Neural progenitor cell (in vitro differentiated cells): ENCODE data around the gene SMC5. TPM values are rescaled to one million over a fixed set of nuclear protein-coding genes. Genes with fewer than 3 reads are reported as not detected.

Source experiments
- DNase-seq: peaks from one replicate; pipeline ENCODE4 v3.0.0-alpha.2; 2016; ENCODE audit warnings: low spot score
- H2AFZ ChIP-seq: fragments of 200-600 bp; sonication (generic); replicated peaks from 2 replicates; pipeline ENCODE4 v1.6.1; 2016; ENCODE audit warnings: antibody characterized with exemption
- H3F3A ChIP-seq: fragments of 200-600 bp; sonication (generic); 2 replicates; pipeline ENCODE4 v1.6.1; 2016; ENCODE audit warnings: antibody characterized with exemption, low read depth
- H3K27ac ChIP-seq: fragments of 200-600 bp; sonication (generic); 2 replicates; pipeline ENCODE4 v1.5.1; 2016; ENCODE audit warnings: mild to moderate bottlenecking
- H3K27me3 ChIP-seq: fragments of 200-600 bp; sonication (generic); 2 replicates; pipeline ENCODE4 v1.6.1; 2016; ENCODE audit warnings: mild to moderate bottlenecking, moderate library complexity
- H3K36me3 ChIP-seq: fragments of 200-600 bp; sonication (generic); 2 replicates; pipeline ENCODE4 v1.5.1; 2016
- H3K4me1 ChIP-seq: fragments of 200-600 bp; sonication (generic); 2 replicates; pipeline ENCODE4 v1.6.1; 2016; ENCODE audit warnings: mixed run types
- H3K4me2 ChIP-seq: fragments of 200-600 bp; sonication (generic); 2 replicates; pipeline ENCODE4 v1.6.1; 2016
- H3K4me3 ChIP-seq: fragments of 200-600 bp; sonication (generic); 2 replicates; pipeline ENCODE4 v1.5.1; 2016
- H3K79me2 ChIP-seq: fragments of 200-600 bp; sonication (generic); 2 replicates; pipeline ENCODE4 v1.6.1; 2016; ENCODE audit warnings: low read depth
- H3K9ac ChIP-seq: fragments of 200-600 bp; sonication (generic); 2 replicates; pipeline ENCODE4 v1.6.1; 2016
- H3K9me3 ChIP-seq: fragments of 200-600 bp; sonication (generic); 2 replicates; pipeline ENCODE4 v1.5.1; 2016; ENCODE audit warnings: low read depth
- H4K20me1 ChIP-seq: fragments of 200-600 bp; sonication (generic); 2 replicates; pipeline ENCODE4 v1.6.1; 2016; ENCODE audit warnings: low read depth
- H3K27ac Mint-ChIP-seq: 3 replicates; pipeline ENCODE4 v1.8.0; 2021; ENCODE audit warnings: mixed read lengths
- H3K27me3 Mint-ChIP-seq: 2 replicates; pipeline ENCODE4 v1.8.0; 2022; ENCODE audit warnings: low read depth, mild to moderate bottlenecking, inconsistent platforms, moderate library complexity, mixed read lengths; ENCODE audit not compliant: insufficient read depth
- H3K36me3 Mint-ChIP-seq: 3 replicates; pipeline ENCODE4 v1.8.0; 2021; ENCODE audit warnings: mixed read lengths
- H3K4me1 Mint-ChIP-seq: 3 replicates; pipeline ENCODE4 v1.8.0; 2021; ENCODE audit warnings: mixed read lengths
- H3K4me3 Mint-ChIP-seq: 3 replicates; pipeline ENCODE4 v1.8.0; 2021; ENCODE audit warnings: mild to moderate bottlenecking, moderate library complexity, mixed read lengths
- H3K9me3 Mint-ChIP-seq: 3 replicates; pipeline ENCODE4 v1.8.0; 2020; ENCODE audit warnings: mixed read lengths
- CTCF ChIP-seq: fragments of 200-600 bp; sonication (generic); IDR thresholded peaks from 2 replicates; pipeline ENCODE4 v1.5.1; 2017; ENCODE audit warnings: antibody characterized with exemption, mild to moderate bottlenecking
- EZH2 ChIP-seq: fragments of 200-600 bp; sonication (generic); IDR thresholded peaks from 2 replicates; pipeline ENCODE4 v1.6.1; 2017; ENCODE audit warnings: antibody characterized with exemption, mild to moderate bottlenecking, moderate library complexity
- EZH2phosphoT487 ChIP-seq: fragments of 200-600 bp; sonication (generic); IDR thresholded peaks from 2 replicates; pipeline ENCODE4 v1.6.1; 2017; ENCODE audit warnings: antibody characterized with exemption
- small RNA-seq: library from RNA; depleted of rRNA; stranded (forward); fragments of <200 nt; gene quantifications from one replicate; pipeline ENCODE3, GENCODE V24; 2015
- total RNA-seq: library from RNA; depleted of rRNA; stranded (reverse); fragments of >200 nt; gene quantifications from 2 replicates; pipeline ENCODE4 v1.2.3, GENCODE V29; 2015; ENCODE audit warnings: low replicate concordance

SMC5 gene
- total RNA-seq, 1 donor from 2014 or later = 63.1 TPM

- no peaks in the 10 kb centered on the region for H3K36me3 ChIP-seq
Measured at GRCh38 chr9:70403166-70403565, 144.4 kb downstream of the SMC5 start.

GRCh38 chr9:70403618-70404025, 144.8 kb downstream of the SMC5 start:
- H3K27ac Mint-ChIP-seq = no peak overlapping the region
- H3K79me2 ChIP-seq = no peaks in the 10 kb centered on the region

More at GRCh38 chr9:70403166-70403565, 144.4 kb downstream of the SMC5 start:
- Histone ChIP-seq H3K9ac (no peak overlapping the region), H3K4me3 (no peak overlapping the region), H3K27ac (no peak overlapping the region), H3K9me3 (no peaks in the 10 kb centered on the region), H3F3A (peaks cover 8% of the 10 kb centered on the region), H3K4me2 (no peak overlapping the region), H3K79me2 (no peaks in the 10 kb centered on the region), H3K4me1 (peaks cover 14% of the 10 kb centered on the region), H3K27me3 (no peaks in the 10 kb centered on the region), H2AFZ (no peak overlapping the region), H4K20me1 (no peaks in the 10 kb centered on the region)
- Mint-ChIP-seq H3K4me1 (peaks cover 14% of the 10 kb centered on the region), H3K9me3 (no peaks in the 10 kb centered on the region), H3K36me3 (no peaks in the 10 kb centered on the region), H3K4me3 (no peak overlapping the region), H3K27ac (no peak overlapping the region), H3K27me3 (peaks cover 2% of the 10 kb centered on the region)
- no peak for TF ChIP-seq CTCF
- TF ChIP-seq EZH2 = no peak
- no peak for TF ChIP-seq EZH2phosphoT487
- DNase-seq = no peak

GRCh38 chr9:70404261-70404660, 145.5 kb downstream of the SMC5 start:
- Histone ChIP-seq H4K20me1 (no peaks in the 10 kb centered on the region), H3K4me2 (no peak overlapping the region), H3K9ac (no peak overlapping the region), H3F3A (peaks cover 8% of the 10 kb centered on the region), H3K27ac (no peak overlapping the region), H3K36me3 (no peaks in the 10 kb centered on the region), H3K27me3 (peaks cover 2% of the 10 kb centered on the region), H2AFZ (no peak overlapping the region), H3K79me2 (no peaks in the 10 kb centered on the region), H3K9me3 (no peaks in the 10 kb centered on the region), H3K4me1 (peaks cover 14% of the 10 kb centered on the region), H3K4me3 (no peak overlapping the region)
- Mint-ChIP-seq H3K4me3 (no peak overlapping the region), H3K27me3 (peaks cover 2% of the 10 kb centered on the region), H3K36me3 (no peaks in the 10 kb centered on the region), H3K9me3 (no peaks in the 10 kb centered on the region), H3K4me1 (peaks cover 14% of the 10 kb centered on the region), H3K27ac (no peak overlapping the region)
- DNase-seq = no peak
- no peak for TF ChIP-seq EZH2
- no peak for TF ChIP-seq CTCF
- TF ChIP-seq EZH2phosphoT487 = no peak

More at GRCh38 chr9:70403618-70404025, 144.8 kb downstream of the SMC5 start:
- H2AFZ ChIP-seq = no peak overlapping the region
- no peaks in the 10 kb centered on the region for H4K20me1 ChIP-seq
- Mint-ChIP-seq H3K4me3 (no peak overlapping the region), H3K9me3 (no peaks in the 10 kb centered on the region), H3K27me3 (peaks cover 2% of the 10 kb centered on the region), H3K36me3 (no peaks in the 10 kb centered on the region), H3K4me1 (peaks cover 14% of the 10 kb centered on the region)
- H3K9ac ChIP-seq = no peak overlapping the region
- H3K27me3 ChIP-seq = no peaks in the 10 kb centered on the region
- no peak overlapping the region for H3K4me3 ChIP-seq
- TF ChIP-seq CTCF = no peak
- no peak for TF ChIP-seq EZH2
- no peak for TF ChIP-seq EZH2phosphoT487
- no peak for DNase-seq
- no peaks in the 10 kb centered on the region for H3K9me3 ChIP-seq
- H3K27ac ChIP-seq = no peak overlapping the region
- H3K4me2 ChIP-seq = no peak overlapping the region
- peaks cover 8% of the 10 kb centered on the region for H3F3A ChIP-seq
- H3K4me1 ChIP-seq = peaks cover 14% of the 10 kb centered on the region
- no peaks in the 10 kb centered on the region for H3K36me3 ChIP-seq

Small RNA genes within 50 kb of the gene (small RNA-seq; reads per million reads assigned to genes)
- not detected for gene RF00019

Other genes starting within 250 kb of the SMC5 start
- 20.9 and 28.7 TPM in 2 replicates for gene MAMDC2, start 215.1 kb upstream of the SMC5 start, total RNA-seq
- gene KLF9, start 155.7 kb downstream of the SMC5 start, total RNA-seq = 0.12 and 0.41 TPM in 2 replicates